Endothelial cell of umbilical vein (primary cell): Measurements from ENCODE around the gene JPH3. TPM values are rescaled to one million over a fixed set of nuclear protein-coding genes. Genes with fewer than 3 reads are reported as not detected.

Experiments
- BruUV-seq: library from RNA; stranded (reverse); fragments of 400-500 nt; replicated peaks from 2 replicates; lab custom pipeline; 2021; lab: Mats Ljungman, UMichigan
- CTCF ChIA-PET: fragments of 300-600, 350-600 bp; sonication (Branson Sonifier 250); formaldehyde crosslinking; loops from one replicate; lab custom pipeline; 2021; ENCODE audit warnings: antibody characterized with exemption, inconsistent platforms; lab: Charles Lee
- POLR2A ChIA-PET: fragments of 300-600, 350-600 bp; sonication (Branson Sonifier 250); formaldehyde crosslinking; loops from one replicate; lab custom pipeline; 2021; ENCODE audit warnings: antibody characterized with exemption, inconsistent platforms; lab: Charles Lee
- DNase-seq: peaks from one replicate; pipeline ENCODE4 v3.0.0-alpha.2; 2011; ENCODE audit warnings: low read depth, low spot score
- FAIRE-seq: peaks from 2 replicates; lab custom pipeline; 2011; peaks lifted over from hg19 to GRCh38; lab: Jason Lieb, UNC
- H2AFZ ChIP-seq: 2 replicates; pipeline ENCODE4 v1.6.0; 2012; ENCODE audit warnings: low read depth, low read length, control low read depth, inconsistent platforms
- H3K27ac ChIP-seq: 2 replicates; pipeline ENCODE4 v1.5.1; 2011; ENCODE audit warnings: low read depth, mild to moderate bottlenecking, control low read depth, low read length, moderate library complexity; ENCODE audit not compliant: insufficient read depth
- H3K27me3 ChIP-seq, 2 experiments: 2 replicates each; pipeline versions ENCODE4 v1.6.0 to v1.6.1; 2011; ENCODE audit warnings: low read length in 2 of 2, mixed read lengths in 1 of 2; ENCODE audit not compliant: control insufficient read depth in 2 of 2, insufficient read depth in 2 of 2
- H3K36me3 ChIP-seq, 2 experiments: 2 replicates in 1 of 2; 3 replicates in 1 of 2; pipeline ENCODE4 v1.5.1; 2011; ENCODE audit warnings: low read length in 2 of 2, mild to moderate bottlenecking in 1 of 2, moderate library complexity in 1 of 2; ENCODE audit not compliant: control insufficient read depth in 2 of 2, insufficient read depth in 2 of 2; ENCODE audit errors: extremely low read depth in 1 of 2
- H3K4me1 ChIP-seq: 3 replicates; pipeline ENCODE4 v1.5.1; 2011; ENCODE audit warnings: mild to moderate bottlenecking, low read length; ENCODE audit not compliant: control insufficient read depth, insufficient read depth; ENCODE audit errors: extremely low read depth
- H3K4me2 ChIP-seq: 2 replicates; pipeline ENCODE4 v1.6.1; 2011; ENCODE audit warnings: low read length, control low read depth, mixed read lengths; ENCODE audit not compliant: insufficient read depth
- H3K4me3 ChIP-seq, 3 experiments: fragments of 200-600 bp in 1 of 3; sonication (generic), shearing (Covaris generic) in 1 of 3; replicated peaks in 1 of 3; 2 replicates each; pipeline ENCODE4 v1.5.1; 2011 to 2016; ENCODE audit warnings: control low read depth in 3 of 3, low read length in 3 of 3, mild to moderate bottlenecking in 2 of 3, inconsistent platforms in 1 of 3, low read depth in 1 of 3, moderate library complexity in 1 of 3; ENCODE audit not compliant: insufficient read depth in 1 of 3
- H3K79me2 ChIP-seq: 2 replicates; pipeline ENCODE4 v1.6.0; 2012; ENCODE audit warnings: low read length, inconsistent platforms; ENCODE audit not compliant: control insufficient read depth, insufficient read depth
- H3K9ac ChIP-seq: replicated peaks from 2 replicates; pipeline ENCODE3; 2011; ENCODE audit warnings: low read length, control low read depth; ENCODE audit not compliant: insufficient read depth; ENCODE audit errors: extremely low read depth
- H3K9me1 ChIP-seq: replicated peaks from 3 replicates; pipeline ENCODE4 v1.6.0; 2011; ENCODE audit warnings: mild to moderate bottlenecking, low read length; ENCODE audit not compliant: control insufficient read depth, insufficient read depth; ENCODE audit errors: extremely low read depth
- H3K9me3 ChIP-seq: replicated peaks from 2 replicates; pipeline ENCODE4 v1.5.1; 2012; ENCODE audit warnings: low read length, inconsistent platforms; ENCODE audit not compliant: control insufficient read depth, insufficient read depth
- H4K20me1 ChIP-seq: replicated peaks from 2 replicates; pipeline ENCODE3; 2011; ENCODE audit warnings: mild to moderate bottlenecking, low read length; ENCODE audit not compliant: control insufficient read depth, insufficient read depth; ENCODE audit errors: extremely low read depth
- CTCF ChIP-seq, 2 donors: IDR thresholded peaks; 1 replicate in 1 of 2; 2 replicates in 1 of 2; pipeline ENCODE4 v1.5.1; 2011; ENCODE audit warnings: low read length in 2 of 2, mild to moderate bottlenecking in 2 of 2, moderate library complexity in 2 of 2, control low read depth in 1 of 2, inconsistent platforms in 1 of 2, low read depth in 1 of 2; ENCODE audit not compliant: insufficient read depth in 1 of 2; ENCODE audit errors: extremely low read depth in 1 of 2
- EZH2 ChIP-seq: IDR thresholded peaks from 2 replicates; pipeline ENCODE4 v1.6.1; 2012; ENCODE audit warnings: borderline replicate concordance, low read depth, mild to moderate bottlenecking, moderate library complexity, low read length, inconsistent platforms; ENCODE audit not compliant: severe bottlenecking
- FOS ChIP-seq: IDR thresholded peaks from 2 replicates; pipeline ENCODE4 v1.6.1; 2011; ENCODE audit warnings: mild to moderate bottlenecking, low read length, moderate library complexity, borderline replicate concordance; ENCODE audit not compliant: insufficient read depth
- GATA2 ChIP-seq: IDR thresholded peaks from 2 replicates; pipeline ENCODE4 v1.7.0; 2011; ENCODE audit warnings: low read depth, mild to moderate bottlenecking, moderate library complexity, mixed read lengths, low read length; ENCODE audit not compliant: insufficient read length, insufficient read depth
- JUN ChIP-seq: IDR thresholded peaks from 2 replicates; pipeline ENCODE4 v1.6.1; 2011; ENCODE audit warnings: borderline replicate concordance, low read depth; ENCODE audit not compliant: insufficient read length, insufficient read depth
- MAX ChIP-seq: IDR thresholded peaks from 2 replicates; pipeline ENCODE4 v1.6.1; 2011; ENCODE audit not compliant: insufficient read depth, insufficient read length
- MYC ChIP-seq: IDR thresholded peaks from one replicate; pipeline ENCODE4 v1.6.1; 2011; ENCODE audit warnings: mild to moderate bottlenecking, low read depth, low read length
- POLR2A ChIP-seq: IDR thresholded peaks from 2 replicates; pipeline ENCODE4 v1.6.1; 2012; ENCODE audit warnings: low read depth, mild to moderate bottlenecking, control low read depth, low read length
- POLR2AphosphoS5 ChIP-seq: IDR thresholded peaks from 2 replicates; pipeline ENCODE4 v1.6.1; 2012; ENCODE audit warnings: low read depth, mild to moderate bottlenecking, control low read depth, low read length, moderate library complexity; ENCODE audit not compliant: insufficient read depth
- dilution Hi-C: fragments of 300-500 bp; cut with MboI; formaldehyde crosslinking; loops from one replicate; pipeline ENCODE4 v1.15.0; 2019; ENCODE audit warnings: low sequenced_read_pairs; ENCODE audit not compliant: extremely low pct_ligation_motif_present
- intact Hi-C: fragments of 100-400 bp; cut with micrococcal nuclease; formaldehyde crosslinking; loops from one replicate; pipeline ENCODE4 v1.10.0; 2022
- polyA plus RNA-seq, 4 experiments: library from polyadenylated mRNA; depleted of rRNA in 3 of 4; stranded (reverse) in 3 of 4; unstranded in 1 of 4; fragments of >200 nt; gene quantifications; 2 replicates each; pipeline versions ENCODE4 v1.2.1 to v1.2.3, GENCODE V29; 2011 to 2012; ENCODE audit warnings: missing spikeins in 1 of 4
- total RNA-seq: library from RNA; stranded (reverse); gene quantifications from 2 replicates; pipeline ENCODE4 v1.2.3, GENCODE V29; 2021

JPH3 gene
- total and polyA plus RNA-seq, 2 donors (not counting 3 experiments of a cell fraction or from before 2014, with no cell fraction given): 0.22 to 0.30 TPM

GRCh38 chr16:87696726-87697125 lies 94.4 kb downstream of the JPH3 start:
- no TSS peak for BruUV-seq

More at GRCh38 chr16:87696726-87697125, 94.4 kb downstream of the JPH3 start:
- H3K36me3 ChIP-seq: peaks cover 0 to 4% of the 10 kb centered on the region in 2 experiments
- DNase-seq (no peak), FAIRE-seq (no peak)
- H3K79me2 ChIP-seq: no peaks in the 10 kb centered on the region
- H3K4me1 ChIP-seq: peaks cover under 1% of the 10 kb centered on the region
- no peak for TF ChIP-seq POLR2A
- TF ChIP-seq EZH2: no peak
- TF ChIP-seq MAX: no peak
- TF ChIP-seq POLR2AphosphoS5: no peak
- TF ChIP-seq JUN: no peak
- TF ChIP-seq FOS: no peak
- no peak for TF ChIP-seq GATA2
- no peak for TF ChIP-seq MYC
- no peak for TF ChIP-seq CTCF (IDR thresholded peaks at IDR 0.05; ENCODE audit: extremely low read depth in 1 of 2, insufficient read depth in 1 of 2, low read depth in 1 of 2, low read length in 2 of 2)
- no peak overlapping the region for H3K27ac ChIP-seq
- no peak overlapping the region for H2AFZ ChIP-seq
- H3K27me3 ChIP-seq: no peaks in the 10 kb centered on the region
- dilution Hi-C loops (no loop called here), intact Hi-C loops (no loop called here)
- no peak overlapping the region for H3K4me3 ChIP-seq
- CTCF ChIA-PET: interaction anchor here (1.1 kb wide), 1 partner anchor 9 kb away, joined by 4 read pairs; no protein-coding TSS in a partner anchor
- no peak overlapping the region for H3K9ac ChIP-seq
- H3K9me1 ChIP-seq: no peaks in the 10 kb centered on the region
- H3K4me2 ChIP-seq: no peak overlapping the region
- POLR2A ChIA-PET: no interaction called here
- no peaks in the 10 kb centered on the region for H3K9me3 ChIP-seq
- H4K20me1 ChIP-seq: no peaks in the 10 kb centered on the region
